GM20431 (cell line): ENCODE results near the gene VTN.

Experiments used
- in situ Hi-C: fragments of 300-500 bp; cut with MseI, MboI; formaldehyde crosslinking; loops from one replicate; pipeline ENCODE4 v1.15.0; 2020; ENCODE audit warnings: low sequenced_read_pairs; ENCODE audit not compliant: unreplicated experiment

VTN gene

GRCh38 chr17:28371245-28372202 is 1.4 kb upstream of the VTN start, which contains the start of gene SARM1:
Gene SARM1 (plus strand): TSS chr17:28371694. CDS start chr17:28372033, 339 bp downstream.
- in situ Hi-C loops, result no loop called here

GRCh38 chr17:28370744-28371103 is 617 bp upstream of the VTN start:
- in situ Hi-C loops, result no loop called here

DNA sequence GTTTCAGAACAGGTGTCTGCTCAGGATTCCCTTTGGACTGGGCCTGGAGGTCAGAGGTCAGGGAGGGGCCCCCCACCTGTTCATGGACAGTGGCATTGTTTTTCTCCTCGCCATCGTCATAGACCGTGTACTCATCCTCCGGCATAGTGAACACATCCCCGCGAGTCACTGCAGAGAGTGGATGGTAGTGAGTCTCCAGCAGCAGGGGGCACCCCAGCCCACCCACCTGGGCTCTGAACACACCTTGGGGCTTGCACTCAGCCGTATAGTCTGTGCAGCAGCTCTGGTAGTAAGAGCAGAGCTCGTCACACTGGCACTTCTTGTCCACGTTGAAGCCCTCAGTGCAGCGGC is 448 bp downstream of the VTN start:
- in situ Hi-C loops, result no loop called here

- in situ Hi-C loops, result no loop called here
Observed at GRCh38 chr17:28368915-28369683, 1.0 kb downstream of the VTN start.

DNA sequence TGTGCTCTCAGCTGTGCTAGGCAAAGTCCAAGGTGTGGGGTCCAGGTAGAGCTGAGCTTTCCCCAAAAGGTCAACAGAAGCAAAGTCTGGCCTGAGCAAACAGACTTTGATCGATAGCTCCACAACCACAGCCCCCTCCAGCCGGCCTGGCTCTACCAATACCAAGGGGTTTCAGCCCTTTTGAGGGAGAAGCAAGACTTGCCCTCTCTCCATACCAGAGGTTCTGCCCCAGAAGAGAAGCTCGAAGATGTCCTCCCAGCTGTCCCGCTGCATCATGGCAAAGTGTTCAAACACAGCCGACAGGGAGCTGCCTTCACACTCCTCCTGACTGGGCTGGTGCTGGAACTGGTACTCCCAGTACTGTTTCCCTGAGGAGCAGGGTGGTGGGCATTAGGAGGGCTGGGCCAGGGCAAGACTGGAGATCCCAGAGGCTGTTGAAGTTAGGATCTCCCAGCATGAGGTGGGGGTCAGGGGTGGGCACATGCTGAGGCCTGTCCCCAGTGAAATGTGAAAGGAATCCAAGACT is 1.7 kb downstream of the VTN start:
- in situ Hi-C loops, result no loop called here

DNA sequence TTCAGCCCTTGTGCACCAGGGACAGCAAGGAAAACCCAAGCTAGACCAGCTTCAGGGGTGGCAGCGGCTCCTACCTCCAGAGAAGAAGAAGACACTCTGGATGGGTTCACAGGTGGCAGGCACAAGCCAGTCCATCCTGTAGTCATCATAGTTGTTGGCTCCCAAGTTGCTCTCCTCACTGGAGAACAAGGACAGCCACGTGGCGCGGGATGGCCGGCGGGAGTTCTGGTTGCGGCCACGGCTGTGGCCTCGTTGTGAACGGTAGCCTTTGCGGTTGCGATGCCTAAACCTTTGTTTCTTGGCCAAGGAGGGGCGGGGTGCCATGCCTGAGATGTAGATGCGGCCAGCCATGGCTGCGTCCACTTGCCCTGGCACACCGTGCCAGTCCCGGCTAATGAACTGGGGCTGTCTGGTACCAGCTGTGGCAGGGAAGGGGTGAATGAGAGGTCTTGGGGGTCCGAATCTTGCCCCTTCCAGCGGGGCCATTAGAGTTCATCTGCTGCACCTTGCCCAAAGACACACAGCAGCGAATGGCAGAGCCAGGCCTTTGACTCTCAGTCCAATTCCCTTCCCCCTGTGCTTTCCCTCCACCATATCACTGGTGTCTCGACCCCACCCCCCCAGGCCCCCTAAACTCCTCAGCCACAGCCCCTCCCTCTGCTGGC is 2.3 kb downstream of the VTN start:
- in situ Hi-C loops, result no loop called here

DNA sequence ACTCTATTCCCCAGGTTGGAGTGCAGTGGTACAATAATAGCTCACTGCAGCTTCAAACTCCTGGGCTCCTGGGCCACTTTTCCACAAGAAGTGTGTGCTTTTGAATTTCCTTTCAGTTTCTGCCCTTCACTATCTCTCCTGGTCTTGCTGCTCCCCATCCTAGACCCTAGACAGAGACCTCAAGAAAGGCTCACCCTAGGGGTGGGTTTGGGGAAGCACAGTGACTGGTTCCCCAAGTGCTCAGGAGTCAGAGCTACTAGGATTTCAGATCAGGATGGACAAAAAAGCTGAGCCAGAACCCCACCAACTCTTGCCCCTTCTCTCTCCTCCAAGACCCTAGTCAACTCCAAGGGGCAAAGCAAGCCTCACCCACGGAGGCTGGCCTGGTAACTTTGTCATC is 3.5 kb downstream of the VTN start:
- in situ Hi-C loops, result no loop called here

DNA sequence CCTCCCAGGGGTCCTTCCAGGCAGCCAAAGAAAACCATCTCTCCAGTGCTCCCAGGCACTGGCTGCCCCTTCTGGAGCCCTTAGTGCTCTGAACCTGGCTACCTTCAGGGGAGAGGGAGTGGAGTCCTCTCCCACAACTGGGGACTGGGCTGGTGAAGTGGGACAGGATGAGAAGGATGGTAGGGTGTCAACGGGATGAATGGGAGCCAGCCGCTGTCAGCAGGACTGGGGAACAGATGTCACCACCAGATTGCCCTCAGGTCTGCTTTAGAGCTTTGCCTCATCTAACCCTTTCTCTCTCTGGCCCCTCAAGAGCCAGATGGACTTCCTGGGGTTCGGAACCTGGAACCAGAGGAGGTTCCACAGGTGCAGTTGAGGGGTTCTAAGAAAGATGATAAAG is 4.6 kb downstream of the VTN start:
- in situ Hi-C loops, result no loop called here

DNA sequence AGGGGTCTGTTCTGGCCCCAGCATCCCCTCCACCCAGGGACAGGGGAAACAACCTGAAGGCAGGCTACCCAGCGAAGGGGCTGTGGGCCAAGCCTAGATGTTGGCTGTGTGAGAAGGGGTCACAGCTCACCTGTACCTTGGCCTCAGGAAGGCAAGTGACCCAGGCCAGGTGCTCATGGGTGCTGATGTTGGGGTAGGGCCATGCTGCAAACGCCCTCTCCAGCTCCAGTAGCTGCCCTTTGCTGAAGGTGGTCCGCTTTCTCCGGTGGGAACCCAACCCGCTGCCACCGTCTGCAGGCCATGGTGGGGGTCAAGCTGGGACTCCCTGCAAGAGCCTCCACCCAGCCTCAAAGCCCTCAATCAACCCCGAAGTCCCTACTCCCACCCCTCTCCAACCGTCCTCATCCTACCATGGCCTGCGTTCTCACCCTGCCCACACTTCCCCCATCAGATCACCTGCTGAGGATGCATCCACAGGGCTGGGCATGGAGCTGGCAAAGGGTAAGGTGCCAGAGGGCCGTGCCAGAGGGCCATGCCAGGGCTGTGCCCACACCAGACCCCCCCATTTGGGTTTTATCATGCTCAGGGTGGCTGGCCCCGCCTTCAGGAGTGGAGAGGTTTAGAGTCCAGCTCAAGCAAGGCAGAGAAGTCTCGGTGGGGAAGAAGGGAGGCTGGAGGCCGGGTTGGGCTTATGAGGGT is 5.3 kb downstream of the VTN start, which contains the start of gene SEBOX:
TSS of gene SEBOX (minus strand) at position 535 of the 699 bp plus-strand sequence. CDS start at position 487, 48 bp downstream.
- in situ Hi-C loops, result no loop called here

DNA sequence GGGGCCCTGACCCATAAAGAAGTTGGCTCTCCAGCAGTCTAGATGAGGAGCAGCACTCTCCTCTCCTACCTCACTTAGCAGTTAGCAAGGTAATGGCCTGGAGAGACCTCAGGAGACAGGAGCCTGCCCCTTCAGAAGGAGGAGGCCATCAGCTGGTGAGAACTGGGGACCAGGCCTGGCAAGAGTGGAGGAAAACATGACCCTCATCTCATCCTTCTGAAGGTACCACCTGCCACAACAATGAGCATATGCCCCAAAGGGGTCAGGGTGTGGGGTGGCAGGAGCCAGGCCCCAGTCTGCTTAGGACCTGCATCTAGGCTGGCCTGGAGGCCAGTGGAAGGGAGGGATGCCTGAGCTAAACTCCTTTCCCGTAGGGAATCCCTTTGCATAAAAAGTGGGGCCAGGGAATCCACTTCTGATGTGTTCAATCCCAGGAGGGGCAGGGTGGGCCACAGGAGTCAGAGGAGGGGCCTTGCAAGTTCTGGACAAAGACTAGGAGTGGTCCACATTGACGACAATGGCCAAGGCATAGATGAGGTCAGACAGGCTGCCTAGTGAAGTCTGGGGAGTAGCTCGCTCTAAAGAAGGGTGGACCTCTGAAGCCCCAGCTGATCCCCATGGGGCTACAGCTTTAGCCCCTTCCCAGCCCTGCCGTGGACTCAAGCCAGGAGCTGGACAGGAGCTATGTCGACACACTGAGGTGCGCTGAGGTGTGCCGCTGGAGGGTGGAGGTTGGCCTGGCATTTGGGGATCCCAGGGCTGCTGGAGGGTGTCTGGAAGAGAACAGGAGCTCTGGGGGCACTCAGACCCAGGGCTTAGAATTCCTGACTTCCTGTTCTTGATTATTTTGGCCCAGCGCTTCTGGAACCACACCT is 6.1 kb downstream of the VTN start:
- in situ Hi-C loops, result no loop called here

- in situ Hi-C loops, result no loop called here
Observed at GRCh38 chr17:28363186-28363585, 6.9 kb downstream of the VTN start.

- in situ Hi-C loops, result no loop called here
Observed at GRCh38 chr17:28357901-28358197, 12.3 kb downstream of the VTN start.

DNA sequence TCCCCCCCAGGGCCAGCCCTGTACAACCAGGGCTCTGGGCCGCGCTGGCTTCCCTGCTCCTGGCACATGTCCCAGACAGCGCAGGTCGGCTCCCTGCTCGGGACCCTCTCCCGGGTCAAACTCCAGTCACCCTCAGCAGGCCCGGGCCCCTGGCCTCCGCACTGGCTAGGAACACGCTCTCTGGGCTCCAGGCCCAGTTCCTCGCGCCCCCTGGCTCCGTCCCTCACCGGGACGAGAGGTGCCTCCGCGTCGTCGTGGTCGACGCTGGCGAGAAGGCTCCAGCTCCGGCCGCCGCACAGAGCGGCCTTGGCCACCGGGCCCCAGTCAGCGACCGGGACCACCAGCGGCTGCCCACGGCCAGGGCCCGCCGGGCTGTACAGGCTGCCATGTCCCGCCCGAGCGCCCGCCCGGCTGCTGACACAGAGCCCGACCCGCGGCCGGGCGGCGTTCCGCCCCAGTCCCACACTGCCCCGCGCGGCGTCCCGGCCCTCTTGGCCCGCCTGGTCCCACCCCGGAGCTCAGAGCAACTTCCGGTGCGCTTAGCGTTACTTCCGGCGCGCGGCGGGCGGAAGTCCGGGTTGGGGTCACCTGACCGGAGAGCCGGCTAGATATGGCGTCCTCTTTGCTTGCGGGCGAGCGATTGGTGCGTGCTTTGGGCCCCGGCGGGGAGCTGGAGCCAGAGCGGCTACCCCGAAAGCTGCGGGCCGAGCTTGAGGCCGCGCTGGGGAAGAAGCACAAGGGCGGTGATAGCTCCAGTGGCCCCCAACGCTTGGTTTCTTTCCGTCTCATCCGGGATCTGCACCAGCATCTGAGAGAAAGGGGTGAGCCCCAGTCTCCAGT is 12.8 kb downstream of the VTN start, which contains the start of gene POLDIP2:
TSS of gene POLDIP2 (minus strand) at position 467 of the 840 bp plus-strand sequence. CDS start at position 388, 79 bp downstream.
- in situ Hi-C loops, result no loop called here

GRCh38 chr17:28350271-28350670 is 19.8 kb downstream of the VTN start:
- in situ Hi-C loops, result no loop called here

GRCh38 chr17:28348979-28349378 is 21.1 kb downstream of the VTN start:
- in situ Hi-C loops, result no loop called here

DNA sequence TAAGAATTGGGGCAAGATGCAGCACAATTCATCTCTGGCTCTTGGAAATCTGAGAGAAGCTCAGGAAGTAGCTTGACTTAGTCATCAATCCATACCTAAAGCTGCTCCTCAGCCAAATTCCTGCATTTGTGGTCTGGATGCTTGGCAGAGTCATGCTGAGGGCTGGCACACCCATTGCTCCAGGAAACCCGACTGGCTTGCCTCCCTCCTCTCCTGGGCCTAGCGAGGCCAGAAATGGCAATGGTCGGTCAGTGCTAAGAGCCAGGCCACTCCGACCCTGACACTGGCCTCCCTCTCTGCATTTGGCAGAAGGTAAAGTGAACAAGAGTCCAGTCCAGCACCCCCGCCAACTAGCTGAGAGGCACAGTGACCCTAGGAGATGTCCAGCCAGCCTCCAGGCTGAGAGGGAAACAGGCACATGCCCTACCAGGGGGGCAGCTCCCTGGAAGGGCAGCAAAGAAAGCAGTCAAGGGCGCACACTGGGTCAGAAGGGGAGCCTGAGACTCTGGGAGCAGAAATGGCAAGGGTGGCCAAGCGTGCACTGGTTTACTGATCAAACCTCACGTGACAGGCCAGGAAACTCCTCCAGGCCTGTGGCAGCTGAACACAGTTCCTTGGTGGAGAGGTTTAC is 22.7 kb downstream of the VTN start:
- in situ Hi-C loops, result no loop called here

GRCh38 chr17:28346746-28347246 is 23.3 kb downstream of the VTN start:
- in situ Hi-C loops, result no loop called here
